Ecto neural progenitor cell (in vitro differentiated cells): ENCODE measurements around the gene SOWAHC.
A peak's percentile ranks its signal among the peaks of the same experiment; 100 is the strongest.
"Not testable (repeated sequence)": the region's sequence is repeated elsewhere in the genome, so short reads cannot be mapped to it uniquely, and the experiment has no call there.

ENCODE experiments used
- DNase-seq: peaks from one replicate; pipeline ENCODE4 v3.0.0-alpha.2; 2018; ENCODE audit warnings: low spot score

The SOWAHC gene, protein sequence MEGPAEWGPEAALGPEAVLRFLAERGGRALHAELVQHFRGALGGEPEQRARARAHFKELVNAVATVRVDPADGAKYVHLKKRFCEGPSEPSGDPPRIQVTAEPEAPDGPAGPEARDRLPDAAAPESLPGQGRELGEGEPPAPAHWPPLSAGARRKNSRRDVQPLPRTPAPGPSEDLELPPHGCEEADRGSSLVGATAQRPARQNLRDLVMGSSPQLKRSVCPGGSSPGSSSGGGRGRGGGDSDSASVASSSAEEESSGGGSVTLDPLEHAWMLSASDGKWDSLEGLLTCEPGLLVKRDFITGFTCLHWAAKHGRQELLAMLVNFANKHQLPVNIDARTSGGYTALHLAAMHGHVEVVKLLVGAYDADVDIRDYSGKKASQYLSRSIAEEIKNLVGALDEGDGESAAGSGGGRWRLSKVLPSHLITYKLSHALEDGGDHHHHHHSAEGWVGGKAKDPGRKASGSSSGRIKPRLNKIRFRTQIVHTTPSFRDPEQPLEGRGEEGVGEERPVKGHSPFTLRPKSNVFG

DNA sequence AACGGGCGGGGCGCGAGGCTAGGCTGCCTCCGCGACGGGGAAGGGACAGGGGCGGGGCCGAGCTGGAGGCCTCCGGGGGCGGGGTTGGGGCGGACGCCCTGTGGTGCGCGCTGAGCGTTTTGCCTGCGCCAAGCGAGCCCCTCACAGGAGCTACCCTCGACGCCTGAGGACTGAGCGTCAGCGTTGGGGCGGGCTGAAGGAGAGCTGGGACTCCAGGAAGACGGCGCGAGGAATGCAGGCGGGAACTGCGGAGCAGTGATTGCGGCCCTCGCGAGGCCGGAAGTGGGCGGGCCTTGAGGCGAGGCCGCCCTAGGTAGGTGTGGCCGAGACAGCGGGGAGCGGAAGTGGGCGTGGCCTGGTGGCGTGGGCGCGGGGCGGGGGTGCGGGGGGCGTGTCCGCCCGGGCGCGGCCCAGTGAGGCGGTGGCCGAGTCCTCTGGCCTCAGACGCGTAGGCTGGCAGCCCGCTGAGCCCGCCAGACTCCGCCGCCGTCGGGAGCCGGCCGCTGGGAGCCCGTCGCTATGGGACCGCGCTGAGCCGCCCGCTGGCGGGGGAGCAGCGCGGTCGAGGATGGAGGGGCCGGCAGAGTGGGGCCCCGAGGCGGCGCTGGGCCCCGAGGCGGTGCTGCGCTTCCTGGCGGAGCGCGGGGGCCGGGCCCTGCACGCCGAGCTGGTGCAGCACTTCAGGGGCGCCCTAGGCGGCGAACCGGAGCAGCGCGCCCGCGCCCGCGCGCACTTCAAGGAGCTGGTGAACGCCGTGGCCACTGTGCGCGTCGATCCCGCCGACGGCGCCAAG is at the start of gene SOWAHC, which contains the start of gene SEPTIN10:
Gene SOWAHC, plus strand, starts transcription at position 443 of the 793 bp plus-strand sequence. Its CDS starts 126 bp downstream, at position 569.
Gene SEPTIN10, minus strand, starts transcription at position 45 of the 793 bp plus-strand sequence. CDS start 139 bp downstream, outside the sequence.
- peak; percentile 98 for DNase-seq

DNA sequence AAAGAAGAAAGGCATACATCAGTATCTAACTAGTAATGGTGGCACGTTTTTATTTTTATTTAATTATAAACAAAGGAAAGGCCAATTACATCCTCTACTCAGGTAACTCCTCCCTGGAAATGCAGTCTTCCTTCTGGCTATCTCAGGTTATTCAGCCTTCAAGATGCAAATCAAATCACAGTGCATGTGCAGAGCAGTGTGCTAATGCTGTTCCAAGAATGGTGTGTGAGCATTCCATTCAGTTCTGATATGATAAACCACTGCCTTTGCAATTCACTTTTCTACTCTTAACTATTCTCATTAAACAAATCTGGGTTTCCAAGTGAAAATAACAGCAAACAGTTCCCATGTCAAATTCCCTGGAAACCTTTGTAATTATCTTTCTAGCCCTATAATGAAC is 38.8 kb upstream of the SOWAHC start:
- no peak for DNase-seq

DNA sequence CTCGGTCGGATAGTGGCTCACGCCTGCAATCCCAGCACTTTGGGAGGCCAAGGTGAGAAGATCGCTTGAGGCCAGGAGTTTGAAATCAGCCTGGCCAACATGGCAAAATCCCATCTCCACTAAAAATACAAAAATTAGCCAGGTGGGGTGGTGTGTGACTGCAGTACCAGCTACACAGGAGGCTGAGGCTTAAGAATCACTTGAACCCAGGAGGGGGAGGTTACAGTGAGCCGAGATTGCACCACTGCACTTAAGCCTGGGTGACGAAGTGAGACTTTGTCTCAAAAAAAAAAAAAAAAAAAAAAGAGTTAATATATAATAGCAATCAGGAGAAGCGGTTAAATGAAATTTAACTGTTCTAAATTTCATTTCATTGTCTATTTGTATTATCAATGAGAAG is 36.5 kb upstream of the SOWAHC start:
- not testable (repeated sequence) for DNase-seq

DNA sequence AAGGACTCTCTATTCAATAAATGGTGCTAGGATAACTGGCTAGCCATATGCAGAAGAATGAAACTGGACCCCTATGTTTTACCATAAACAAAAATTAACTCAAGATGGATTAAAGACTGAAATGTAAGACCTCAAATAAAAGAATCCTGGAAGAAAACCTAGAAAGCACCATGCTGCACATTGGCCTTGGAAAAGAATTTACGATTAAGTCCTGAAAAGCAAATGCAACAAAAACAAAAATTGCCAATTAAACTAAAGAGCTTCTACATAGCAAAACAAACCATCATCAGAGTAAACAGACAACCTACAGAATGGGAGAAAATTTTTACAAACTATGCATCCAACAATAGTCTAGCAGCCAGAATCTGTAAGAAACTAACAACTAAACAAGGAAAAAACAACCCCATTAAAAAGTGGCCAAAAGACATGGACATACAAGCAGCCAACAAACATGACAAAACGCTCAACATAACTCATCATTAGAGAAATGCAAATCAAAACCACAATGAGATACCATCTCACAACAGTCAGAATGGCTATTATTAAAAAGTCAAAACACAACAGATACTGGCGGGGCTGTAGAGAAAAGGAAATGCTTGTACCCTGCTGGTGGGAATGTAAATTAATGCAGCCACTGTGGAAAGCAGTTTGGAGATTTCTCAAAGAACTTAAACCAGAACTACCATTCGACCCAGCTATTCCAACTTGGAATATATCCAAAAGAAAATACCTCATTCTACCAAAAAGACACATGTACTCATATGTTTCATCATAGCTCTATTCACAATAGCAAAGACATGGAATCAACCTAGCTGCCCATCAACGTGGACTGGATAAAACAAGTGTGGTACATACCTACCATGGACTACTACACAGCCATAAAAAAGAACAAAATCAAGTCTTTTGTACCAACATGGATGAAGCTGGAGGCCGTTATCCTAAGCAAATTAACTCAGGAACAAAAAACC is 31.0 kb upstream of the SOWAHC start:
- no peak for DNase-seq

DNA sequence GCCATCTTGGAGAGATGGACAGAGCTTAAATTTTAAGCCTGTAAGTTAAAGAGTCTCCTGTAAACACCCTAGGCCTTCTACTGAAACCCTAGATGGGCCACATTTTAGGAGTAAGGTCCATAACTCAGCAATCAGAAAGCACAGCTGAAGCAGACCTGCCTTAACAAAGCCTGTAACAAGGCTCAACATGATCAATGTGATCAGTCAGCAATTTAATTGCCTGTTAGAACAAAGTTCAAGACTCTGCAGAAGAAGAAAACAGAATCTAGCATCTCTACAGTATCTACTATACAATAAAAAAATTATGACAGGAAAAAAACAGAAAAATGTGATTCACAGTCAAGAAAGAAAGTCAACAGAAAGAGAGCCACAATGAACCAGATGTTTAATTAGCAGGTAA is 27.5 kb upstream of the SOWAHC start:
- DNase-seq: no peak

DNA sequence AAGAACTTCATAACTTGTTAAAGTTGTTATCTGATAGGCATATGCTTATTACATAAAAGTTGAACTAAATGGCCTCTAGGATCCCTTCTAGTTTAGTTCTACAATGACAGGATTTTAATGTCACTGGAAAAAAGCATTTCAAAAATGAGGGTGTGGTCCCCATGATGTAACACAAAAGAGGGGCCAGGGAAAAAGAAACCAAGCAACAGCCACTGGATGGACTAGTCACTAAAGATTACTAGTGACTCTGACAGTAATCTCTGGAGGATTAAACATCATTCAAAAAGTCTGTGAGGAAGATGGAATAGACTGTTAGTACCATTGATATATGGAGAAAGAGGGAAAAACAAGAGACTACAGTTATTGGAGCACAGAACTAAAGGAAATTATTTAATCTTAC is 23.0 kb upstream of the SOWAHC start:
- no peak for DNase-seq

DNA sequence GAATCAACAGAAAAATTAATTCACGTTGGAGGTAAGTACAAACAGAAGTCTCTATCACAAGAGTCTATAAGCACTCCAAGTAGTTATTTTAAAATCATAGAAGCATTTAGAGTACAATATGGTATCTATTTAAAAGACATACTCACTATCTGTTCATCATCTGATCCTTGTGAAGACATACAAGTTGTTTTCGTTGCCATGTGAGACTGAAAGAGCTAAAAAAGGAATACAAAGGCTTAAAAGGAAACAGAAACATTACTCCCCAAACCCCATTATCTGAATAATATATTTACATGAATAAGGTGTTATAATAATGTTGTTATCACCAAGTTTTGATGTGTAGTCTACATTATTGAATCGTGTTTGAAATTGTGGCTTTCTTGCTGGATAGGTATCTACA is 21.3 kb upstream of the SOWAHC start:
- DNase-seq: no peak

DNA sequence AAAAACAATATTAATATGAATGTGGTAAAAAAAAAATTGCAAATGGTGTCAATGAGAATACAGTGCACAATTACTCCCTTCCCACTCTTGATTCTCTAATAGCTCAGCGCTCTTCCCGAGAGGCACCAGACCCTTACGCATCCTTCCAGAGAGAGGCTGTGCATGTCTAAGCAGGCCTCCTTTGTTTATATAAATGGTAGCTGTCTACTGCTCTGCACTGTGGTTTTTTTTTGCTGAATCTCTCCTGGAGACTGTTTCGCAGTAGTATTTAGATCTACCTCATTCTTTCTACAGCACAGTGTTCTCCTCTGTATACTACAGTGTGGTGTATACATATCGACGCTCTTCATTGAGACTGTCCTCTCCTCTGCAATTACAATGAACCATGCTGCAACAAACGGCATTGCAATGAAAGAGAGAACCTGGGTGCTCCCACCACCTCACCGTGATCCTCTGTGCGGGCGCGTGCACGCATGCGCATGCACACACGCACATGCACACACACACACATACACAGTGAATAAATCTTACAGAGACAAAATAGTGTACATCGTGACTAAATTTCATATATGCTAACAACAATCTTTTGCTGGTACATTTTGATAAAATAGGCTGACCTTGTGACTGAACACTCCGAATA is 19.8 kb upstream of the SOWAHC start:
- no peak for DNase-seq

DNA sequence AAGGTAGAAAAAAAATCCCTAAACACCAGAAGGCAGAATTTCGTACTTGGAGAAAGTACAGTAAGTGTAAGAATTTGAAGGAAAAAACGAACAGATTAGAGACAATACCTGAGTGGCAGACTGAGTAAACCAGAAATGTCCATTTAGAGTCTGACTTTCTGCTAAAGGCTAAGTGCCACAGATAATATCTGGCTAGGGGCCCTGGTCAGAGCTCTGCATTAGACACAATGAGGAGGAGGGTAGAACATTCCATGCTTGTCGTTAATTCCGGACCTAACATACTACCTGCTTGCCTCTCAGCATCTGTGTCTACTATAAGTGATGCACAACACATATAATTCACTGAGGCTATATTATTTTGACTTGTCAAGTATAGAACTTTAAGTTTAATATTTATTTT is 18.5 kb upstream of the SOWAHC start:
- DNase-seq: no peak

DNA sequence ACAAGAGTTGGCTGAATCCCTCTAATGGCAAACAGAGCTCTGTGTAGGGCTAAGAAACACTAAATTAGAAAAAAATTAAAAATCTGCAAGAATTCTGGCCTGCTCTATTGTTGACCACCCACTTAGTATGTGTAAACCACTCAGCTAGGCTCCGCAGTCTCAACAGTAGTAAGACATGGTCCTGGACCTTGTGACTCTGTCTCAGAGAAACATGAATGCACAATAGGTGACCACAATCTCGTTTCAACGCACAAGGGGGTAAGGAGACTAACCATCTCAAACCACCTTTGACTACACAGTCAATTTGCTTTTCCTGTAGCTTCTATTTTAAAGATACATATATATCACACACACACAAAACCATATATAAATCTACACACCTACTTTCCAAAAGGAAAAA is 16.9 kb upstream of the SOWAHC start:
- no peak for DNase-seq

DNA sequence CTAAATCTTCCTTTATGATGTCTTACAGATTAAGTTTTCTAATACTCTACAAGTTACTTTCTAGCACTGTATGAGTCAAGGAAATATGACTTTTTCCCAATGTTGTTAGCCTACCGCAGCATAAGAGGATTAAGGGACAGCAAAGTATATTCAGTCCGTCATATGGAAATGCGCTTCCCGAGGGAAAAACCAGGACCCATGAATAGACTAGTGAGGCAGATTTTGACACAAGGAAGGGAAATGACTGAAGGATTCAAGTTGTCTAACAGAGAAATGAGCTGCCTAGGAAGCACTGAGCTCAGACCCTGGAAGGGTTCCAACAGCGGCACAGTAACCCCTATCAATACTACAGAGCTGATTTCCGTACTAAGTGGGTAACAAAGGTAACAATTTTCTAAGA is 12.4 kb upstream of the SOWAHC start:
- DNase-seq: no peak

DNA sequence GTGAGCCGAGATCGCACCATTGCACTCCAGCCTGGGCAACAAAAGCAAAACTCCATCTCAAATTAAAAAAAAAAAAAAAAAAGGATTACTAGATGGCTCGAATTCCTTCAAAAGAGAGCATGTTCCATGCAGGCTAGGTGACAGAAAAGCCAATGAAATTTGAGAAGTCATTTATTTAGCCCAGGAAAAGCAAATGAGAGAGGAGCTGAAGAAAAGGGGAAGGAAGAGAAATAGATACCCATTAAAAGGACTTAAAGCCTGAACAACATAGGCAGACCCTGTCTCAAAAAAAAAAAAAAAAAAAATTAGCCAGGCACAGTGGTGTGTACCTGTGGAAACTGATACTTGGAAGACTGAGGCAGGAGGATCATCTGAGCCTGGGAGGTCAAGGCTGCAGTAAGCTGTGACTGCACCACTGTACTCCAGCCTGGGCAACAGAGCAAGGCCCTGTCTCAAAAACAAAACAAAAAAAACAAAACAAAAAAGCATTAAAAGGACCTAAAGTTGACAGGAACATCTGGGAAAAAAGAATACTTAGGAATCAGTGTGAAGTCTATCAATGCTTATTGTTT is 11.5 kb upstream of the SOWAHC start:
- DNase-seq: no peak

DNA sequence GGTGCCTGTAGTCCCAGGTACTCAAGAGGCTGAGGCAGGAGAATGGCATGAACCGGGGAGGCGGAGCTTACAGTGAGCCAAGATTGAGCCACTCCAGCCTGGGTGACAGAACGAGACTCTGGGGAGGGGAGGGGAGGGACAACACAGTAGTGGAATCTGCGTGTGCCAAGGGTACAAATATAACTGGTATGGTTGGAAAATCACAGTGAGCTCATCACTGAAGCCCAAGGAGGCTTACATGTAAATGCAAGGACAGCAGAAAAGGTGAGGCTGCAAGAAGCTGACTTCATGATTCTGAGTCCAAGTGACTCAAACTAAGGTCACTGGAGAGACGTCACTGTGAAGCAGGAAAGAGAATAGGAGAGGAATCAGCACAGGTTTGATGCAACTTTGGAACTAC is 9.6 kb upstream of the SOWAHC start:
- DNase-seq: no peak

DNA sequence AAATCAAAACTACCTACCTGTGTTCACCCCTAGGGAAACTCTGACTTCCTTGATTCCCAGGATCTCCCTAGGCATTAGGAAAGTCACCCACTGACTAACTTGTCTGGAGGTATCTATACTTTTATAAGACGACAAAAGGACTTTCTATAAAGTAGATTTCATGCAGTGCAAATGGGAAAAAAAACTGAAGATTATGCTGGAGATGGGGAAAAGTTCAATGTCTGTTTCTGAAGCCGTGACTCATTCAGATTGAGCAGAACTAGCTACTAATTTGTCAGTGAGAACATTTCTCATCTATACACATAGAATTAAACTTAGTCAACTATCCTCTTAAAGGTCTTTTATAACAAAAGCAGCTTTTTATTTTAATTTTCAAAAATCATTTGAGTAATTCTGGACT is 6.4 kb upstream of the SOWAHC start:
- no peak for DNase-seq

DNA sequence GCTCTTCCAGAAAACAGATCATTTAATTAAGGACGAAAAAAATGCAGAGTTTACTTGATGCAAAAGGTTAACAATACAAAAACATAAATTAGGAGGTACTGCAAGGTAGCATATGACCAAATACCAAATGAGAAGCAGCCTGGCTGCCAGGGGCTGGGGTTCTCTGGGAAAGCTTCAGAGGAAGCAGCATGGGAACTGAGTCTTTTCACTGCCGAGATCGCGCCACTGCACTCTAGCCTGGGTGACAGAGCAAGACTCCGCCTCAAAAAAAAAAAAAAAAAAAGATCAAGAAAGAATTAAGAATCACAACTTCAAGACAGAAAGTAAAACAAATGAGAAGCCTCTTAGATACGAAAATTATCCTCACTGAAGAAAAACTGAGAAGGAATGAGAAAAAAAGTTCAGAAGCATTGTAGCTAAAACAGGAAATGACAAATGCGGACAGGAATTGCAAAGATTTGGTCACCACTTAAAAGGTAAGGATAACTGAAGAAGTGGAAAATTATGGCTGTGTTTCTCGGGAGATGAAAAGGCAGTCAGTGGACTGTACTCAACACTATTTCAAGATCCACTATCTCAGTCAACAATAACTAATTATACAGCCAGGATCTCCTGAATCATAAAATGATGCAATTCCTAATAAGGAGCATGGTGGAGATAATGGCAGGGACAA is 4.7 kb upstream of the SOWAHC start:
- DNase-seq: no peak

DNA sequence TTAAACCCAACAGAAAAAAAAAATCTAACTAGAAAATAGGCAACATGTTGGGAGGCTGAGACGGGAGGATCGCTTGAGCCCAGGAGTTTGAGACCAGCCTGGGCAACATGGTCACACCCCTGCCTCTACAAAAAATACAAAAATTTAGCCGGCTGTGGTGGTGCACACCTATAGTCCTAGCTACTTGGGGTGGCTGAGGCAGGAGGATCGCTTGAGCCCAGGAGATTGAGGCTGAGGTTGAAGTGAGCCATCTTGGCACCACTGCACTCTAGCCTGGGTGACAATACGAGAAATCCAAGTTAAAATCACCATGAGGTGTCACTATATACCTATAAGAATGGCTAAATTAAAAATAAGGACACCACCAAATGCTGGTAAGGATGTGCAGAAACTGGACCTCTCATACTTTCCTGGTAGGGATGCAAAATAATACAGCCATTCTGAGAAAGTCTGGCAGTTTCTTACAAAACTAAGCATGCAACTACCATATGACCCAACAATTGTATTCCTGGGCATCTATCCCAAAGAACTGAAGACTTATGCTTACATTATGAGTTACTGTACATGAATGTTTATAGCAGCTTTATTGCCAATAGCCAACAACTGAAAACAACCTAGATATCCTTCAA is 2.6 kb upstream of the SOWAHC start:
- no peak for DNase-seq

DNA sequence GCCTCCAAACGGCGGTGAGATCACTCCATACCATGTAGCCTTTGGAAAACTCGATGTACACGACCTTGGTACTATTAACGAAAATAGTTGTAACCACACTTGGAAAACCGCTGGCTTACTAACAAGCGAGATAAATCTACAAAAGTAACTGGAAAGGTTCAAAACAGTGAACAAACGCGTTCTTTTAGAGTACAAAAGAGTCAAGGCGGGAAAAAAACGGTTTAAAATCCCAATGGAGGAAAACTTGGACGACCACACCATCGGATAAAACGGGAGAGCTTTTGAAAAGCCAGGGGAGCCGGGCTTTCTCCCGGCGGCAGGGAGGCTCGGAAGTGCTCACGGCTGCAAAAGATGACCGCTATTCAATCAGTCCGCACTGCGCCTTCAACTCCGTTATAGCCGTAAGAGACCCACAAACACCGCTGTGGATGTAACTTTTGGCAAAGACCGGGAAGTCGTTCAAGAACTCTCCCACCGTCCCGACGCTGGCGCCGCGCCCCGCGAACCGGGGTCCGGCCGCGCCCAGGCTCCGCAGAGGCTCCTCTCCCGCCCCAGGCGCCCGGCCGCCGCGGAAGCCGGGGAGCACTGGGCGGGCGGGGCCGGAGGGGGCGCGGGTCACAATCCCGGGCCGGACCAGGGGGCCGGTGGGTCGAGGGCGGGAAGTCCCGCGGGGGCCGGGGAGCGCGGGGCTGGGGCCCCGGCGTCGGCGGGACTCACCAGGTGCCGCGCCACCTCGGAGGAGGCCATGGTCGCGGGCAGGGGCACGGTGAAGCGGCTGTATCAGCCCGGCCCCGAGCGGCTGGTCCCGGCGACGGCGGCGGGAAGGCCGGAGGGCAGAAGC is 863 bp upstream of the SOWAHC start:
- DNase-seq: no peak

DNA sequence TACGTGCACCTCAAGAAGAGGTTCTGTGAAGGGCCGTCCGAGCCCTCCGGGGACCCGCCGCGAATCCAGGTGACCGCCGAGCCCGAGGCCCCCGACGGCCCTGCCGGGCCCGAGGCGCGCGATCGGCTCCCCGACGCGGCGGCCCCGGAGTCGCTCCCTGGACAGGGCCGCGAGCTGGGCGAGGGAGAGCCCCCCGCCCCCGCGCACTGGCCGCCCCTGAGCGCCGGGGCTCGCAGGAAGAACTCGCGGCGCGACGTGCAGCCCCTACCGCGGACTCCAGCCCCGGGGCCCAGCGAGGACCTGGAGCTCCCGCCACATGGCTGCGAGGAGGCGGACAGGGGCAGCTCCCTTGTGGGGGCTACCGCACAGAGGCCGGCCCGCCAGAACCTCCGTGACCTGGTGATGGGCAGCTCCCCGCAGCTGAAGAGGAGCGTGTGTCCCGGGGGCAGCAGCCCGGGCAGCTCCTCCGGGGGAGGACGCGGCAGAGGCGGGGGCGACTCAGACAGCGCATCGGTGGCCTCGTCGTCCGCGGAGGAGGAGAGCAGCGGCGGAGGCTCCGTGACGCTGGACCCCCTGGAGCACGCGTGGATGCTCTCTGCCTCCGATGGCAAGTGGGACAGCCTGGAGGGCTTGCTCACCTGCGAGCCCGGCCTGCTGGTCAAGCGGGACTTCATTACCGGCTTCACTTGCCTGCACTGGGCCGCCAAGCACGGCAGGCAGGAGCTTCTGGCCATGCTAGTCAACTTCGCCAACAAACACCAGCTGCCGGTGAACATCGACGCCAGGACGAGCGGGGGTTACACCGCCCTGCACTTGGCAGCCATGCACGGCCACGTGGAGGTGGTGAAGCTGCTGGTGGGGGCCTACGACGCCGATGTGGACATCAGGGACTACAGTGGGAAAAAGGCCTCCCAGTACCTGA is 812 bp downstream of the SOWAHC start:
- DNase-seq: peak; percentile 65
